Naive B cell (primary cell): ENCODE data around the gene BPTF. TPM values are rescaled to one million over a fixed set of nuclear protein-coding genes. Genes with fewer than 3 reads are reported as not detected.
"Not testable (repeated sequence)": the region's sequence is repeated elsewhere in the genome, so short reads cannot be mapped to it uniquely, and the experiment has no call there.

Experiments used
- ATAC-seq, 2 donors: fragments of 150-1000 bp; cut with Tn5 transposase; 2 replicates each; pipeline ENCODE4 v1.10.0; 2021; ENCODE audit warnings: low read depth in 2 of 2, mild to moderate bottlenecking in 2 of 2, moderate library complexity in 2 of 2
- DNase-seq: peaks from one replicate; pipeline ENCODE4 v3.0.0; 2022
- H3K27ac Mint-ChIP-seq, 6 donors: one replicate each; pipeline ENCODE4 v1.8.0; 2020 to 2022; ENCODE audit warnings: mild to moderate bottlenecking in 6 of 6, mixed read lengths in 6 of 6, moderate library complexity in 5 of 6, inconsistent platforms in 2 of 6
- H3K27me3 Mint-ChIP-seq, 3 donors: one replicate each; pipeline ENCODE4 v1.8.0; 2021 to 2022; ENCODE audit warnings: mixed read lengths in 3 of 3, mild to moderate bottlenecking in 1 of 3
- H3K36me3 Mint-ChIP-seq, 2 donors: one replicate each; pipeline ENCODE4 v1.8.0; 2020 to 2022; ENCODE audit warnings: mixed read lengths in 2 of 2, inconsistent platforms in 1 of 2, mild to moderate bottlenecking in 1 of 2
- H3K4me1 Mint-ChIP-seq, 3 donors: one replicate each; pipeline ENCODE4 v1.8.0; 2020 to 2022; ENCODE audit warnings: mixed read lengths in 3 of 3, inconsistent platforms in 1 of 3, mild to moderate bottlenecking in 1 of 3, moderate library complexity in 1 of 3
- H3K4me3 Mint-ChIP-seq, 8 donors: one replicate each; pipeline ENCODE4 v1.8.0; 2020 to 2022; ENCODE audit warnings: mild to moderate bottlenecking in 8 of 8, mixed read lengths in 8 of 8, moderate library complexity in 8 of 8, inconsistent platforms in 2 of 8
- H3K9me3 Mint-ChIP-seq, 7 donors: one replicate each; pipeline ENCODE4 v1.8.0; 2020 to 2022; ENCODE audit warnings: mixed read lengths in 7 of 7, mild to moderate bottlenecking in 5 of 7, inconsistent platforms in 2 of 7, moderate library complexity in 1 of 7
- polyA plus RNA-seq, 6 donors: library from polyadenylated mRNA; unstranded; fragments of 300-500 nt; fragmentation: Illumina TruSeq; gene quantifications; one replicate each; pipeline ENCODE4 v1.2.3, GENCODE V29; 2021; ENCODE audit warnings: low read depth in 6 of 6

The BPTF gene
- polyA plus RNA-seq, 6 donors from 2014 or later: 13.0 to 41.5 (median 14.6) TPM

GRCh38 chr17:68020409-68020756 is 195.1 kb downstream of the BPTF start:
- DNase-seq: no peak
- ATAC-seq: no peak
- H3K4me1 Mint-ChIP-seq: peaks cover 12 to 27% (median 14%) of the 10 kb centered on the region in 3 donors

GRCh38 chr17:68020791-68021190 is 195.5 kb downstream of the BPTF start:
- not testable (repeated sequence) for DNase-seq, H3K36me3 Mint-ChIP-seq, H3K27me3 Mint-ChIP-seq, H3K9me3 Mint-ChIP-seq, ATAC-seq
- peaks cover 12 to 23% (median 14%) of the 10 kb centered on the region in 3 donors for H3K4me1 Mint-ChIP-seq
- peak overlapping the region; percentile 78 to 95 (median 91) for H3K4me3 Mint-ChIP-seq
- H3K27ac Mint-ChIP-seq: peak overlapping the region; percentile 13 to 100 (median 99)

More at GRCh38 chr17:68020409-68020756, 195.1 kb downstream of the BPTF start:
- H3K27ac Mint-ChIP-seq: peak overlapping the region in 5 of 6 donors; percentile 94 to 100 (median 99)
- peak overlapping the region; percentile 78 to 95 (median 91) for H3K4me3 Mint-ChIP-seq
- peaks cover 0 to 4% (median 0%) of the 10 kb centered on the region in 3 donors for H3K27me3 Mint-ChIP-seq
- H3K36me3 Mint-ChIP-seq: no peaks in the 10 kb centered on the region
- peaks cover 0 to 3% (median 3%) of the 10 kb centered on the region in 7 donors for H3K9me3 Mint-ChIP-seq

- peaks cover 0 to 4% (median 0%) of the 10 kb centered on the region in 3 donors for H3K27me3 Mint-ChIP-seq
Observed at GRCh38 chr17:68021963-68022362, 196.7 kb downstream of the BPTF start.

GRCh38 chr17:68022547-68022946 is 197.2 kb downstream of the BPTF start:
- not testable (repeated sequence) for ATAC-seq, H3K27me3 Mint-ChIP-seq, H3K36me3 Mint-ChIP-seq, H3K9me3 Mint-ChIP-seq, H3K4me3 Mint-ChIP-seq, H3K27ac Mint-ChIP-seq, DNase-seq
- H3K4me1 Mint-ChIP-seq: peaks cover 12 to 23% (median 14%) of the 10 kb centered on the region in 3 donors

More at GRCh38 chr17:68021963-68022362, 196.7 kb downstream of the BPTF start:
- no peak overlapping the region for H3K27ac Mint-ChIP-seq
- H3K9me3 Mint-ChIP-seq: peaks cover 0 to 3% (median 3%) of the 10 kb centered on the region in 7 donors
- H3K4me3 Mint-ChIP-seq: peak overlapping the region in 5 of 8 donors; percentile 43 to 77 (median 64)
- H3K4me1 Mint-ChIP-seq: peaks cover 12 to 23% (median 14%) of the 10 kb centered on the region in 3 donors
- no peaks in the 10 kb centered on the region for H3K36me3 Mint-ChIP-seq
- no peak for ATAC-seq
- no peak for DNase-seq

GRCh38 chr17:68029512-68030215 is 204.4 kb downstream of the BPTF start:
- Mint-ChIP-seq H3K4me3 (no peak overlapping the region), H3K9me3 (no peaks in the 10 kb centered on the region), H3K4me1 (peaks cover 0 to 2% (median 0%) of the 10 kb centered on the region in 3 donors), H3K36me3 (no peaks in the 10 kb centered on the region), H3K27me3 (no peaks in the 10 kb centered on the region), H3K27ac (peak overlapping the region in 1 of 6 donors; percentile 63)
- DNase-seq: no peak
- no peak for ATAC-seq

Other genes with a start within 250 kb of the BPTF start
- 10 to 100 TPM; 22.6 to 34.2 (median 27.7) TPM for gene NOL11, start 107.6 kb upstream of the BPTF start, polyA plus RNA-seq
- gene C17orf58, start 171.0 kb downstream of the BPTF start, polyA plus RNA-seq: 1 to 10 TPM in 3 of 6 donors, under 1 TPM in 2, not detected in 1; 0.43 to 3.0 (median 1.5) TPM
- gene KPNA2, start 210.2 kb downstream of the BPTF start, polyA plus RNA-seq: 10 to 100 TPM; 24.2 to 59.9 (median 30.2) TPM